H1 (cell line): ENCODE data around the gene PER2. TPM values are rescaled to one million over a fixed set of nuclear protein-coding genes. Genes with fewer than 3 reads are reported as not detected.

Source experiments
- ASH2L ChIP-seq: fragments of 200-600, 300-600 bp; sonication (generic); IDR thresholded peaks from one replicate; pipeline ENCODE4 v1.7.1; 2017; ENCODE audit warnings: low read length
- CHD1 ChIP-seq: IDR thresholded peaks from 2 replicates; pipeline ENCODE4 v1.6.1; 2012; ENCODE audit warnings: low read depth, low read length, improper control_type of control experiment
- CHD2 ChIP-seq: IDR thresholded peaks from 2 replicates; pipeline ENCODE4 v1.6.1; 2012; ENCODE audit warnings: low read length, improper control_type of control experiment
- TAF7 ChIP-seq: optimal IDR thresholded peaks from 2 replicates; pipeline ENCODE3; 2011; ENCODE audit warnings: low read depth, mild to moderate bottlenecking, inconsistent platforms, low read length, moderate library complexity, borderline replicate concordance
- polyA plus RNA-seq, 7 experiments: library from polyadenylated mRNA; depleted of rRNA in 3 of 7; stranded (reverse) in 5 of 7; unstranded in 2 of 7; fragments of >200 nt in 5 of 7; fragments of 200-250 nt in 2 of 7; gene quantifications; 1 replicate in 5 of 7; 2 replicates in 1 of 7; 4 replicates in 1 of 7; pipeline versions ENCODE4 v1.2.1 to v1.2.3, GENCODE V29; 2011 to 2013; ENCODE audit warnings: missing spikeins in 2 of 7, mixed read lengths in 2 of 7
- total RNA-seq: library from RNA; stranded (reverse); fragmentation: NEBNext Ultra II Directional; extraction: Animal tissue kit (Norgen Biotek cat#: 25700); gene quantifications from 2 replicates; pipeline ENCODE4 v1.2.1, GENCODE V29; 2021
- TF ChIP-seq, protein P1 (sequence below): IDR thresholded peaks from 2 replicates; pipeline ENCODE4 v1.6.1; 2011; ENCODE audit warnings: low read length, improper control_type of control experiment

Gene PER2
- total and polyA plus RNA-seq, 2 of the 8 experiments (the other 6 are each of a cell fraction or from before 2014, with no cell fraction given) = 0.91 to 5.5 TPM

DNA sequence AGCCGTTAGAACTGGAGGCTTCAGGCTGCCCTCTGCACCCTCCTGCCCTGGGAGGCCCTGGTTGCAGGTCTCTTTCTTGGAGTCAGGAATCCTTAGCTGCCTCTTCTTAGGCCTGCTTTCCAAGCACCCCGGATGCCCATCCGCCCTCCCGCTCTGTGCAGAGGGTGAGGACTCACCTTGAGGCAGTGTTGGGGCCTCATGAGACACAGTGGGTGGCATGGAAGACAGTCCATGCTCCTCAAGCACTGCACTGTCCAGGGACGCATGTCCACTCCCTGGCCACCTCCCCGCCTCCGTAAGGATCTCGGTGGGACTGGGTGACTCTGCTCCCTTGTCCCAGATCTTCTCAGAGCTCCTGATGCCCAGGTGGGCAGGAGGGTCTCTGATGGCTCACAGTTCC, 26.2 kb upstream of the PER2 start (continued):
- TF ChIP-seq TAF7 (no peak), ASH2L (no peak), CHD2 (no peak), CHD1 (no peak)
- TF ChIP-seq, protein P1, sequence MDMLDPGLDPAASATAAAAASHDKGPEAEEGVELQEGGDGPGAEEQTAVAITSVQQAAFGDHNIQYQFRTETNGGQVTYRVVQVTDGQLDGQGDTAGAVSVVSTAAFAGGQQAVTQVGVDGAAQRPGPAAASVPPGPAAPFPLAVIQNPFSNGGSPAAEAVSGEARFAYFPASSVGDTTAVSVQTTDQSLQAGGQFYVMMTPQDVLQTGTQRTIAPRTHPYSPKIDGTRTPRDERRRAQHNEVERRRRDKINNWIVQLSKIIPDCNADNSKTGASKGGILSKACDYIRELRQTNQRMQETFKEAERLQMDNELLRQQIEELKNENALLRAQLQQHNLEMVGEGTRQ = no peak
- TF ChIP-seq, all 59 proteins: peak for 0
